ENCODE measurements around the gene TXNDC12. TPM values are rescaled to one million over a fixed set of nuclear protein-coding genes. Genes with fewer than 3 reads are reported as not detected.
"Not testable (repeated sequence)": the region's sequence is repeated elsewhere in the genome, so short reads cannot be mapped to it uniquely, and the experiment has no call there.

Gene TXNDC12
- total RNA-seq, 4 donors from 2014 or later = 5.9 to 67.1 (median 39.1) TPM

DNA sequence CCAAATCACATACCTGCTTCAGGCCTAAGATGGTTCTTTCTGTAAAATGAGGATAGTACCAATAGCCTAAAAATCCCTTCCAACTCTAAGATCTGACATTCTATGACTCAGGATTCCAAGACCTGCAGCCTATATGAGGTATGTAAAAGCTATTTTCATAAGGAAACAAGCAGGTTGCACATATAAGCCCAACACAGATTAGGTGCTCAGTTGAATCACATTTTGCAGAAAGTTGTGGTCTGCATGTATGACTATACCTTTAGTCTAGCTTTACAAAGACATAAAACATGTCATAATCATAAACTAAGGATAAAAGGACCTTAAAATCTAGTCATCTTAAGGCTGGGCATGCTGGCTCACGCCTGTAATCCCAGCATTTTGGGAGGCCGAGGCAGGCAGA lies 28.7 kb downstream of the TXNDC12 start:
- intact Hi-C loops (cut with DNase I; ENCODE audit: low total_unique reads) = no loop called here
- H3K36me3 ChIP-seq = no peaks in the 10 kb centered on the region
- no peak for TF ChIP-seq POLR2A (IDR thresholded peaks at IDR 0.05)
- H3K9me3 ChIP-seq = no peaks in the 10 kb centered on the region
- H3K27me3 ChIP-seq = no peaks in the 10 kb centered on the region
- DNase-seq = no peak
- no peaks in the 10 kb centered on the region for H3K4me1 ChIP-seq
- no peak overlapping the region for H3K4me3 ChIP-seq
- H3K27ac ChIP-seq = no peak overlapping the region

- no peaks in the 10 kb centered on the region for H3K27me3 ChIP-seq
- no peak for TF ChIP-seq POLR2A (IDR thresholded peaks at IDR 0.05)
- no peak for TF ChIP-seq CTCF (IDR thresholded peaks at IDR 0.05)
- H3K27ac ChIP-seq = no peak overlapping the region
- no peaks in the 10 kb centered on the region for H3K36me3 ChIP-seq
- intact Hi-C loops (cut with DNase I; ENCODE audit: low total_unique reads) = no loop called here
- H3K4me1 ChIP-seq = no peaks in the 10 kb centered on the region
- H3K4me3 ChIP-seq = no peak overlapping the region
- no peak for DNase-seq
- no peaks in the 10 kb centered on the region for H3K9me3 ChIP-seq
Observed at GRCh38 chr1:52022133-52022532, 32.9 kb downstream of the TXNDC12 start.

DNA sequence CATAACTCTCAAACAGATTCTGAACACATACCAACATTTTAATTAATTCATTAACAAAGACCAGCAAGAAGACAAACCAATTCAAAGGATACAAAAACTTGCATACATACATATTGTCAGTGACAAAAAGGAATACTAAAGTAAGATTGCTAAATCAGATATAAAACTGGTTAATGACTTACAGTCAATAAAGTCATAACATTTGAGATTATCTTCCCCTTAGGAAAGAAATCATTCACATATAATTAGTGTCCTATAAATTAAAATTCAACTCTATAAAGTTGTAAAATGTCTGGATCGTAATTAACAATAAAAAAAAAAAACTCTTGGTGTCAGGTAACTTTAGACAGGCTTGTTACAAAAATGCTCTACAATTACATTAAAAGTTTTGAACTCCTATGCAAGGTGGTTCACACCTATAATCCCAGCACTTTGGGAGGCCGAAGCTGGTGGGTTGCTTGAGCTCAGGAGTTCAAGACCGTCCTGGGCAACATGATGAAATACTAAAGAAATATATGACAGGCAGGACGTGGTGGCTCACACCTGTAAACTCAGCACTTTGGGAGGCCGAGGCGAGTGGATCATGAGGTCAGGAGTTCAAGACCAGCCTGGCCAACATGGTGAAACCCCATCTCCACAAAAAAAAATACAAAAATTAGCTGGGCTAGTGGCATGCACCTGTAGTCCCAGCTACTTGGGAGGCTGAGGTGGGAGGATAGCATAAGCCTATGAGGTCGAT lies 46.8 kb downstream of the TXNDC12 start:
- Histone ChIP-seq H3K9me3 (no peaks in the 10 kb centered on the region), H3K27me3 (no peaks in the 10 kb centered on the region), H3K4me3 (no peak overlapping the region), H3K27ac (no peak overlapping the region), H3K36me3 (no peaks in the 10 kb centered on the region), H3K4me1 (no peaks in the 10 kb centered on the region)
- TF ChIP-seq CTCF (IDR thresholded peaks at IDR 0.05) (no peak), POLR2A (IDR thresholded peaks at IDR 0.05) (no peak)
- intact Hi-C loops (cut with DNase I; ENCODE audit: low total_unique reads) = no loop called here
- no peak for DNase-seq

DNA sequence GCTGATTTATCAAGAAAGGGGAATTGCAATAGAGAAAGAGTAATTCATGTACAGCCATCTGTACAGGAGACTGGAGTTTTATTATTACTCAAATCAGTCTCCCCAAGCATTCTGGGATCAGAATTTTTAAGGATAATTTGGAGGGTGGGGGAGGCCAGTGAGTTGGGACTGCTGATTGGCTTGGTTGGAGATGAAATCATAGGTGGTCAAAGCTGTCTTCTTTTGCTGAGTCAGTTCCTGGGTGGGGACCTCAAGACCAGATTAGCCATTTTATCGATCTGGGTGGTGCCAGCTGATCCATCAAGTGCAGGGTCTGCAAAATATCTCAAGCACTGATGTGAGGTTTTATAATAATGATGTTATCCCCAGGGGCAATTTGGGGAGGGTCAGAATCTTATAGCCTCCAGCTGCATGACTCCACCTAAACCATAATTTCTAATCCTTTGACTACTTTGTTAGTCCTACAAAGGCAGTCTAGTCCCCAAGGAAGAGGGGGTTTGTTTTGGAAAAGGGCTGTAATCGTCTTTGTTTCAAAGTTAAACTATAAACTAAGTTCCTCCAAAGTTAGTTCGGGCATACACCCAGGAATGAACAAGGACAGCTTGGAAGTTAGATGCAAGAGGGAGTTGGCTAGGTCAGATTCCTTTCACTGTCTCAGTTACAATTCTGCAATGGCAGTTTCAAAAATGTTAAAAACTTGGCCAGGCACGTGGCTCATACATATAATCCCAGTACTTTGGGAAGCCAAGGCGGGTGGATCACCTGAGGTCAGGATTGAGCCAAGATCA lies 47.6 kb downstream of the TXNDC12 start:
- no peak for DNase-seq
- Histone ChIP-seq H3K4me1 (no peaks in the 10 kb centered on the region), H3K9me3 (no peaks in the 10 kb centered on the region), H3K27ac (no peak overlapping the region), H3K4me3 (no peak overlapping the region), H3K36me3 (no peaks in the 10 kb centered on the region), H3K27me3 (no peaks in the 10 kb centered on the region)
- intact Hi-C loops (cut with DNase I; ENCODE audit: low total_unique reads) = no loop called here
- TF ChIP-seq CTCF (IDR thresholded peaks at IDR 0.05) (no peak), POLR2A (IDR thresholded peaks at IDR 0.05) (no peak)

DNA sequence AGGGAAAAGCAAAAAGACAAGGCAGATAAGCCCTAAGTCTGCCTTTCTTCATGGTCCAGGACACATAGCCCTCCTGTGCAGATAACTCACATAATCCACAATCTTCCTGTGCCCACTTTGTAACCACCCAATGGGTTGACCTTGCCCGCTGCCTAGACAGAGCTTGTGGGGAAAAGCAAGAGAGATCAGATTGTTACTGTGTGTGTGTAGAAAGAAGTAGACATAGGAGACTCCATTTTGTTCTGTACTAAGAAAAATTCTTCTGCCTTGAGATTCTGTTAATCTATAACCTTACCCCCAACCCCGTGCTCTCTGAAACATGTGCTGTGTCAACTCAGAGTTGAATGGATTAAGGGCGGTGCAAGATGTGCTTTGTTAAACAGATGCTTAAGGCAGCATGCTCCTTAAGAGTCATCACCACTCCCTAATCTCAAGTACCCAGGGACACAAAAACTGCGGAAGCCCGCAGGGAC lies 48.9 kb downstream of the TXNDC12 start:
- intact Hi-C loops (cut with DNase I; ENCODE audit: low total_unique reads); DNase-seq; H3K9me3 ChIP-seq; H3K27ac ChIP-seq; H3K27me3 ChIP-seq; H3K4me1 ChIP-seq; H3K4me3 ChIP-seq; H3K36me3 ChIP-seq: not testable (repeated sequence)

GRCh38 chr1:52005548-52005947 lies 49.4 kb downstream of the TXNDC12 start:
- H3K27me3 ChIP-seq; intact Hi-C loops (cut with DNase I; ENCODE audit: low total_unique reads); H3K4me3 ChIP-seq; H3K36me3 ChIP-seq; H3K4me1 ChIP-seq; H3K27ac ChIP-seq; H3K9me3 ChIP-seq; DNase-seq: not testable (repeated sequence)

All from uterus (tissue), 4 donors.